ENCODE measurements around the gene VMO1.

The VMO1 gene

GRCh38 chr17:4772235-4772613, 13.9 kb downstream of the VMO1 start:
- no peak overlapping the region for H3K4me3 ChIP-seq (ENCODE audit: low read depth, low read length)
- TF ChIP-seq CTCF (IDR thresholded peaks at IDR 0.05; ENCODE audit: low read depth, low read length): no peak

GRCh38 chr17:4771519-4772234, 14.5 kb downstream of the VMO1 start, which contains the start of gene TM4SF5:
Gene TM4SF5 (plus strand): TSS chr17:4771886. CDS start chr17:4771923, 37 bp downstream.
- H3K4me3 ChIP-seq (ENCODE audit: low read depth, low read length): no peak within 1 kb of the TSS

GRCh38 chr17:4769628-4770027, 16.5 kb downstream of the VMO1 start:
- no peak for TF ChIP-seq CTCF (IDR thresholded peaks at IDR 0.05; ENCODE audit: low read depth, low read length)
- H3K4me3 ChIP-seq (ENCODE audit: low read depth, low read length): no peak overlapping the region

More at GRCh38 chr17:4771519-4772234, 14.5 kb downstream of the VMO1 start, which contains the start of gene TM4SF5:
- TF ChIP-seq CTCF (IDR thresholded peaks at IDR 0.05; ENCODE audit: low read depth, low read length): no peak

- H3K4me3 ChIP-seq (ENCODE audit: low read depth, low read length): no peak overlapping the region
- no peak for TF ChIP-seq CTCF (IDR thresholded peaks at IDR 0.05; ENCODE audit: low read depth, low read length)
These were observed 17.9 kb downstream of the VMO1 start for GRCh38 chr17:4768298-4768697.

GRCh38 chr17:4766723-4767122, 19.4 kb downstream of the VMO1 start:
- no peak overlapping the region for H3K4me3 ChIP-seq (ENCODE audit: low read depth, low read length)
- TF ChIP-seq CTCF (IDR thresholded peaks at IDR 0.05; ENCODE audit: low read depth, low read length): no peak

- no peak for TF ChIP-seq CTCF (IDR thresholded peaks at IDR 0.05; ENCODE audit: low read depth, low read length)
- H3K4me3 ChIP-seq (ENCODE audit: low read depth, low read length): no peak overlapping the region
These were observed 20.0 kb downstream of the VMO1 start for GRCh38 chr17:4766201-4766600.

- no peak overlapping the region for H3K4me3 ChIP-seq (ENCODE audit: low read depth, low read length)
- no peak for TF ChIP-seq CTCF (IDR thresholded peaks at IDR 0.05; ENCODE audit: low read depth, low read length)
These were observed 21.6 kb downstream of the VMO1 start for GRCh38 chr17:4764595-4764994.

Measured in WI38 (cell line).